AG20443 (cell line): ENCODE data around the gene PARP3.
"Not testable (repeated sequence)": the region's sequence is repeated elsewhere in the genome, so short reads cannot be mapped to it uniquely, and the experiment has no call there.

Experiments used
- DNase-seq: peaks from one replicate; pipeline ENCODE4 v3.0.0; 2012; ENCODE audit warnings: low spot score, mixed read lengths

The PARP3 gene

GRCh38 chr3:51985063-51985462 lies 42.9 kb downstream of the PARP3 start:
- DNase-seq = no peak

- DNase-seq = no peak
These were observed 44.1 kb downstream of the PARP3 start for GRCh38 chr3:51986010-51986947.

- DNase-seq = no peak
These were observed 45.4 kb downstream of the PARP3 start for GRCh38 chr3:51987568-51987967.

- no peak for DNase-seq
These were observed 46.4 kb downstream of the PARP3 start for GRCh38 chr3:51988286-51989146.

GRCh38 chr3:51990501-51990971 lies 48.4 kb downstream of the PARP3 start:
- not testable (repeated sequence) for DNase-seq

GRCh38 chr3:51992017-51992682 lies 50.0 kb downstream of the PARP3 start:
- no peak for DNase-seq

GRCh38 chr3:51993657-51994056 lies 51.5 kb downstream of the PARP3 start:
- DNase-seq = not testable (repeated sequence)

- no peak for DNase-seq
These were observed 52.4 kb downstream of the PARP3 start for GRCh38 chr3:51994530-51994929.

- peak; percentile 97 for DNase-seq
These were observed 53.4 kb downstream of the PARP3 start, which contains the start of gene RPL29 for GRCh38 chr3:51995346-51996163. RPL29 (minus strand) TSS chr3:51995895; CDS start chr3:51995461, 434 bp downstream.

- DNase-seq = no peak
These were observed 55.0 kb downstream of the PARP3 start for GRCh38 chr3:51997172-51997571.

GRCh38 chr3:51997935-51998596 lies 55.9 kb downstream of the PARP3 start:
- no peak for DNase-seq
